Type B pancreatic cell (in vitro differentiated cells): ENCODE results near the gene SLC5A10. TPM values are rescaled to one million over a fixed set of nuclear protein-coding genes. Genes with fewer than 3 reads are reported as not detected.

Experiments
- DNase-seq: peaks from one replicate; pipeline ENCODE4 v3.0.0; 2021; ENCODE audit warnings: mixed read lengths; ENCODE audit not compliant: unreplicated experiment; ENCODE audit errors: extremely low spot score
- H3K27ac Mint-ChIP-seq: 2 replicates; pipeline ENCODE4 v1.8.0; 2021; ENCODE audit warnings: mild to moderate bottlenecking, mixed read lengths
- H3K27me3 Mint-ChIP-seq: 2 replicates; pipeline ENCODE4 v1.8.0; 2021; ENCODE audit warnings: mixed read lengths
- H3K36me3 Mint-ChIP-seq: 2 replicates; pipeline ENCODE4 v1.8.0; 2021; ENCODE audit warnings: mixed read lengths
- H3K4me1 Mint-ChIP-seq: one replicate; pipeline ENCODE4 v1.8.0; 2021; ENCODE audit warnings: mixed read lengths; ENCODE audit not compliant: unreplicated experiment
- H3K4me3 Mint-ChIP-seq: 2 replicates; pipeline ENCODE4 v1.8.0; 2021; ENCODE audit warnings: mild to moderate bottlenecking, mixed read lengths
- H3K9me3 Mint-ChIP-seq: 2 replicates; pipeline ENCODE4 v1.8.0; 2021; ENCODE audit warnings: mixed read lengths
- CTCF ChIP-seq: fragments of 200-600 bp; sonication (generic); conservative IDR thresholded peaks from 2 replicates; pipeline ENCODE4 v1.5.0; 2021; ENCODE audit warnings: antibody characterized with exemption, mild to moderate bottlenecking
- total RNA-seq: library from RNA; stranded (reverse); gene quantifications from 2 replicates; pipeline ENCODE4 v1.2.1, GENCODE V29; 2021; ENCODE audit warnings: low replicate concordance

The SLC5A10 gene
- total RNA-seq, 1 donor from 2014 or later: 0.19 TPM

- H3K4me3 Mint-ChIP-seq: no peak overlapping the region
- no peaks in the 10 kb centered on the region for H3K27me3 Mint-ChIP-seq
These were observed 18.9 kb downstream of the SLC5A10 start for GRCh38 chr17:18970582-18971480.

DNA sequence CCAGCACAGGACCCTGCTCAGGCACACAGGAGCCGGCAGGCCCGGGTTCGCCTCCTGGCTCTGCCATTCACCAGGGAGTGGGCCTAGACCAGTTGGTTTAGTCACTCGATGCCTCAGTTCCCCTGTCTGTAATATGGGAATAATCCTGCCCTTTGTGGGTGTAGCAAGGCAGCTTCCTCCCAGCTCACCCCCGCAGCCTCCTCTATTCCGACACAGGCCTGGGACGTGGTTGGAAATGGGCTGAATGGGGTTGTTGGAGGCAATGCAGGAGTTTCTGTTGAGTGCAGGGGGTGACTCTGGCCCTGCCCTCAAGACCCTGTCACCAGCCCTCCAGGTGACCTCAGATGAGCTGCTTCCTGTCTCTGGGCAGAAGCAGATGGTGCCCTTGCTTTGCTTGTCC is 19.8 kb downstream of the SLC5A10 start:
- H3K4me3 Mint-ChIP-seq: no peak overlapping the region
- H3K9me3 Mint-ChIP-seq: no peaks in the 10 kb centered on the region
- no peak for TF ChIP-seq CTCF
- DNase-seq: no peak
- no peaks in the 10 kb centered on the region for H3K27me3 Mint-ChIP-seq
- H3K27ac Mint-ChIP-seq: no peak overlapping the region
- H3K4me1 Mint-ChIP-seq: no peaks in the 10 kb centered on the region
- H3K36me3 Mint-ChIP-seq: no peaks in the 10 kb centered on the region

More at GRCh38 chr17:18970582-18971480, 18.9 kb downstream of the SLC5A10 start:
- H3K9me3 Mint-ChIP-seq: no peaks in the 10 kb centered on the region
- DNase-seq: no peak
- H3K4me1 Mint-ChIP-seq: peaks cover 1% of the 10 kb centered on the region
- peak; percentile 18 for TF ChIP-seq CTCF
- H3K27ac Mint-ChIP-seq: no peak overlapping the region
- no peaks in the 10 kb centered on the region for H3K36me3 Mint-ChIP-seq

DNA sequence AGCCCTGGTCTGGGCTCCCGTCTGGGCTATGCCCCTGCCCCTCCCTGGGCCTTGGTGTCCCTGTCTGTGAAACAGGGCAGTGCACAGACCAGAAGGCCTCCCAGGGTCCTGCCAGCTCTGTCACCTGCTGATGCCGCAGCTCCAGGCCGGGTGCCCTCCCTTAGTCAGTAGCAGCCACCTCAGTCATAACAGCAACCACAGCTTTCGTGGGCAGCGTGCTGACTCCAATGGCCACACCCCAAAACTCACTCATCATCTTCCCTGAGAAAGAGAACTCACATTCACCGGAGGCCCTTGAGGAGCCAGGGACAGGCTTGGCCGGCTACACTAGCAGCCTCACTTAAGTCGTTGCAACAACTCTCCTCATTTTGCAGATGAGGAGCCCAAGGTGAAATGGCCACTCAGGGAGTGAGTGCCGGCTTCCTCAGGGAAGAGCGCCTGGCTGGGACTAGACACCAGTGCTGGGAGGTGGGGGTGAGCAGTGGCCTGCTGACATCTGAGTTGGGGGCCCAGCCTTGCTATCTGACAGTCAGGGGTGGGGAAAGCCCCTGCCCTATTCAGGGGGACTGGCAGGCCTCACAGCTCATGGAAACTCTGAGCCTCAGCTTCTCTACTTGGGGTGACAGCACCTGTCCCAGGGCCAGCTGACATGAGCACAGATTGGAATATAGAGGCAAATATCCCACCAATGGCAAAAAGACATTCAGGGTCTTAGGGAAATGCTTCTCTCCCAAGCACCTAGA is 22.6 kb downstream of the SLC5A10 start:
- no peak for DNase-seq
- H3K36me3 Mint-ChIP-seq: no peaks in the 10 kb centered on the region
- H3K4me1 Mint-ChIP-seq: no peaks in the 10 kb centered on the region
- TF ChIP-seq CTCF: no peak
- no peak overlapping the region for H3K4me3 Mint-ChIP-seq
- H3K27ac Mint-ChIP-seq: no peak overlapping the region
- no peaks in the 10 kb centered on the region for H3K27me3 Mint-ChIP-seq
- no peaks in the 10 kb centered on the region for H3K9me3 Mint-ChIP-seq

- Mint-ChIP-seq H3K4me3 (no peak overlapping the region), H3K36me3 (no peaks in the 10 kb centered on the region), H3K27ac (no peak overlapping the region), H3K27me3 (no peaks in the 10 kb centered on the region), H3K9me3 (no peaks in the 10 kb centered on the region), H3K4me1 (no peaks in the 10 kb centered on the region)
- DNase-seq: no peak
- TF ChIP-seq CTCF: no peak
These were observed 23.6 kb downstream of the SLC5A10 start for GRCh38 chr17:18975597-18975996.

DNA sequence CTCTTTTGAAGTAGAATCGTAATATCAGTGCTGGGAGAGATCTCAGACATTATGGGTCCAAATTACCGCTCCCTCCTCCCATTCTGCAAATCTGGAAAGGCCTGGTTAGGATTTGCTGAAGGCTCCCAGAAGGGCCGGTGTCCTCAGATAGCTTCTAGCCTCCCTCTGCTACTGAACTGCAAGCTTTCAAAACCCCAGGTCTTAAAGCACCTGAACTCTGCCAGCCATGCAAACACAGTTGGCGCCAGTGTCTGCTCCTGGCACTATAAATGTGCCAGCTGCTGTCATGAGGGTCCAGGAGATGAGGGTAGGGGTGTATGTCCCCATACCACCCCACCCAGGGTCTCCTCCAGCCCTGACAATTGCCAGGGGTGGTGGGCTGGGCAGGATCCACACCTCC is 24.2 kb downstream of the SLC5A10 start:
- no peaks in the 10 kb centered on the region for H3K9me3 Mint-ChIP-seq
- H3K36me3 Mint-ChIP-seq: no peaks in the 10 kb centered on the region
- no peak overlapping the region for H3K27ac Mint-ChIP-seq
- no peak overlapping the region for H3K4me3 Mint-ChIP-seq
- H3K4me1 Mint-ChIP-seq: no peaks in the 10 kb centered on the region
- no peak for TF ChIP-seq CTCF
- DNase-seq: no peak
- no peaks in the 10 kb centered on the region for H3K27me3 Mint-ChIP-seq
